Stimulated activated CD4-positive, alpha-beta T cell treated with anti-CD3 and anti-CD28 coated beads, Interleukin-15, amount 100 ng/mL, for 1 hour (primary cell): ENCODE measurements around the gene ADAP2.
A peak's percentile ranks its signal among the peaks of the same experiment; 100 is the strongest.
"Not testable (repeated sequence)": the region's sequence is repeated elsewhere in the genome, so short reads cannot be mapped to it uniquely, and the experiment has no call there.

ENCODE experiments used
- DNase-seq, 2 donors: peaks; one replicate each; pipeline ENCODE4 v3.0.0-alpha.2; 2020; ENCODE audit warnings: low read depth in 1 of 2, low spot score in 1 of 2

Gene ADAP2, protein sequence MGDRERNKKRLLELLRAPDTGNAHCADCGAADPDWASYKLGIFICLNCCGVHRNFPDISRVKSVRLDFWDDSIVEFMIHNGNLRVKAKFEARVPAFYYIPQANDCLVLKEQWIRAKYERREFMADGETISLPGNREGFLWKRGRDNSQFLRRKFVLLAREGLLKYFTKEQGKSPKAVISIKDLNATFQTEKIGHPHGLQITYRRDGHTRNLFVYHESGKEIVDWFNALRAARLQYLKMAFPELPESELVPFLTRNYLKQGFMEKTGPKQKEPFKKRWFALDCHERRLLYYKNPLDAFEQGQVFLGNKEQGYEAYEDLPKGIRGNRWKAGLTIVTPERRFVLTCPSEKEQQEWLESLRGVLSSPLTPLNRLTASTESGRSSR

DNA sequence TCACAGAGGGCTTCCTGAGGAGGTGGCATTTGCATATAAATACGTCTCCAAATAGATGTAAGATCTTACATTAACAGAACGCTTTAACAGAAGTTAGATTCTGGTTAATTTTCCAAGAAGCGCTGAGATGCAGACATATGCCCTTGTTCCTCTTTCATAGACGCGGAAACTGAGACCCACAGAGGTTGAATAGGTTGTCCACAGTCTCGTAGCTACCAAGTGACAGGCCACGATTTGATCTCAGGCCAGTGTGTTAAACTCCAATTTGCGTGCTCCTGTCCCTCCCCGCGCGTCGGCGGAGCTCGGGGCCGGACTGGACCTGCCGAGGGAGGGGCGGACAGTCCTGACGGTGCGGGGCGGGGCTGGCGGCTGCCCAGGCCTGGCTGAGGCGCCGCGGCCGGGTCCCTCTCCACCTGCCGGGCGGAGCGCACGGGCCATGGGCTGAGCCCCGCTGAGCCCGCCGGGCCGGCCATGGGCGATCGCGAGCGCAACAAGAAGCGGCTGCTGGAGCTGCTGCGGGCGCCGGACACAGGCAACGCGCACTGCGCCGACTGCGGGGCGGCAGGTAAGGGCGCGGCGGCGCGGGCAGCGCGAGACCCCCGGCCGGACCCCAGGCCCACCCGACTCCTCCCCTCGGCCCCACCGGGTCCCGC, at the start of gene ADAP2:
ADAP2 (plus strand) TSS at position 402 of the 653 bp plus-strand sequence; CDS start at position 472, 70 bp downstream.
- no peak for DNase-seq

DNA sequence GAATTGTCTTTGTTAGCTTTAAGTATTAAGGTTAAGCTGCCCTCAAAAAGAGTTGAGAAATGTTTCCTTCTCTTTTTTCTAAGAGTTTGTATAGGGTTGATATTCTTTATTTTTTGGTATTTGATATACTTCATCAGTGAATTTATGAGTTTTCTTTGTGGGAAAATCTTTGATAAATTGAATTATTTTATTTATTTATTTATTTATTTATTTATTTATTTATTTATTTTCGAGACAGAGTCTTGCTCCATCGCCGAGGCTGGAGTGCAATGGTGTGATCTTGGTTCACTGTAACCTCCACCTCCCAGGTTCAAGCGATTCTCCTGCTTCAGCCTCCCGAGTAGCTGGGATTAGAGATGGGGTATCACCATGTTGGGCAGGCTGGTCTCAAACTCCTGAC, 35.6 kb upstream of the ADAP2 start:
- DNase-seq = no peak

DNA sequence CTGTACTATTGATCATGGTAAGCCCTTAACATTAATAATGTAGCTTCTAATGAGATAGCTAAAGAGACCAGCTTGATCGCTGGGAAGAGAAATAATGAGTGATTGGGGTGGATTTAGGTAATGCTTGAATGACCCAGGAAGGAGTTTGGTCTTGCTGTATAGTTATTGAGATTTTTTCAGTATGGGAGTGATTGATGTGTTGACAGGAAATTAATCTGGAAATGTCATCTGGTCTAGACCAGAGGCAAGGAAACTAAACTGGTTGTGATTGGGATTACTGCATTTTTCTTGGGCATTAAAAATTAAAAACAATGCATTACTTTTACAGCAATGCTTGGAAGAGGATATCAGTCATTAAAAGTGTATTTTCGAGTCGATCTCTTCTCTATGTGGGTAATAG, 27.5 kb upstream of the ADAP2 start:
- DNase-seq = no peak

DNA sequence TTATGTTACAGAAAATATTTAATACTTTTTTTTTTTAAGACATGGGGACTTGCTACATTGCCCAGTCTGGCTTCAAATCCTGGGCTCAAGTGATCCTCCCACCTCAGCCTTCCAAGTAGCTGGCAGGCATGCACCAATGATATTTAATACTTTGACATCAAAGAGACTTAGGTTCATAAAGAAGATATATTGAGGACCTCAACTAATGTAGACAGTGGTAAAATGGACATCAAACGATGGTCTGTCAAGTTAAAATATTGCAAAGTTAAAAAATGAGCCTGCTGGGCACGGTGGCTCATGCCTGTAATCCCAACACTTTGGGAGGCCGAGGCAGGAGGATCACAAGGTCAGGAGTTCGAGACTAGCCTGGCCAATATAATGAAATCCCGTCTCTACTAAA, 24.4 kb upstream of the ADAP2 start:
- no peak for DNase-seq

DNA sequence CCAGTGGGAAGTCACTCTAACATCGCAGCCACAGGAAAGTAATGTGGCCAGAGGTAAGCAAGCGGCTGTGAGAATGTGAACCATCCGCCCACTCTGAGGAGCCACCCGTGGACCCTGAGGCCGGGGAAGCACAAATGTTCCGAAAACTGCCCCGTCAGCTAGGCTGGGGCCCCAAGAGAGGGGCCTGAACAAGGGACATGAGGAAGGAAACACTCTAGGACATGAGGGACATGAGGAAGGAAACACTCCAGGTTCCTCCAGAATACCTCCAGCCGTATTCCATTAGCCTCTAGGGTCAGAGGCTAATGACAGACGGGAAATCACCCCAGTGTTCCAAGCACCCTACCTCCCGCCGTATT, 16.0 kb upstream of the ADAP2 start:
- DNase-seq = no peak

DNA sequence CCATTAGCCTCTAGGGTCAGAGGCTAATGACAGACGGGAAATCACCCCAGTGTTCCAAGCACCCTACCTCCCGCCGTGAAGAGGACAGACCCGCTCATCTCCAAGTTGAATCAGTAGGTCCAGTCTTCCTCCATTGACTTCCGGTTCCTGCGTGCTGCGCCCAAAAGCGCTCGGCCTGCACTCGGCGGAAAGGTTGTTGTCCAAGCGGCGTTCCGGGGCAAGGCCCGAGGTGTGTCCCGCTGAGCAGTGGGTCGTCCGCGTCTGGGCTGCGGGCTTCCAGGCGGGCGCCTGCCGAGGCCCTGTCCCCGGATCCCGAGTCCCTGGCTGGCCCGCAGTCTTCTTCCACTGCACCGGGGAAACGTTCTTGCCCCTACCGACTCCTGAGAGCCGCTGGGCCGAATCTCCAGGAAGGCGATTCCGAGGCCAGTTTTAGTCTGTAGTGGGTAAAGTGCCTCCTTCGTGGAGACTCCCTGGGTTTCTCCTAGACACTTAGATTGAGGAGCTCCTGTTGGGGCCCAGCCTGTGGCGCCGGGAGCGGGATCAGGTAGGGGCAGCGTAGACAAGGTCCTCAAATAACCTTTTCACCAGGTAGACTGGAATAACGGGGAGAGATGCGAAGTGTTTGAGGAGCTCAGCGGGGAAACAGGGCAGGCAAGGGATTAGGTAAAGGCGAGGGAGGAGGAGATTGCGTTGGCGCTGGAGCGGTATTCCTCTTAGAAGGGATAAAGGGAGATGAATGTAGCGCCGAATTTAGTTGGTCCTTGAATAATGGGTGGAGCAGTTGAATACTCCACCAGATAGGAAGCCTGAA, 15.4 kb upstream of the ADAP2 start, which contains the start of gene TEFM:
TEFM (minus strand) TSS at position 138 of the 811 bp plus-strand sequence; CDS start at position 98, 40 bp downstream.
- peak; percentile 76 to 82 for DNase-seq

DNA sequence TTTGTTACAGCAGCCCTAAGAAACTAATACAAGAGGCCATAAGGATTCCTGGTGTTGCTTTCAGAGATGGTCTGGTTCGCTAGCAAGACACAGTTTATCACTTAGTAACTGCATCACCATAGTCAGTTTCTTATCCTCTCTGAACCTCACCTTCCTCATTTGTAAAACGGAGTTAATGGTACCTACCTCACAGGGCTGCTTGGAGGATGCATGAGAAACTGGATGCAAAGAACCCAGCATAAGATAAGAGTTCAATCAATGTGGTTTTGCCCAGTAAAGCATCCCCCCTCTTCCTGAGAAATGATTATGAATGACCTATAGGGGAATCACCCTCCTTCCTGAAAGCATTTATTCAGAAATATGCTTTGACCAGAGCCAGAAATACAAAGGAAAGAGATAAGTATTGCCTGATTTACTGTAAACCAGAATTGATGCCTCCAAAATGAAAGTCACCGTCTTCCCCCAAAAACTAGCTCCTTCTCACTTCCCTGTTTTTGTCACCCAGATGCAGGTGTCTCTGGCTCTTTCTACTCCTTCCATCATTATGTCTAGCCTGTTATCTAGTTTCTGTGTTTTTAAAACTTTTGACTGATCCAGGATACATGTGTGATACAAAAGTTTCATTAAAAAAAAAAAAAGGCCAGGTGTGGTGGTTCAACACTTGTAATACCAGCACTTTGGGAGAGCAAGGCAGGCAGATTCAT, 12.9 kb upstream of the ADAP2 start:
- DNase-seq = no peak

DNA sequence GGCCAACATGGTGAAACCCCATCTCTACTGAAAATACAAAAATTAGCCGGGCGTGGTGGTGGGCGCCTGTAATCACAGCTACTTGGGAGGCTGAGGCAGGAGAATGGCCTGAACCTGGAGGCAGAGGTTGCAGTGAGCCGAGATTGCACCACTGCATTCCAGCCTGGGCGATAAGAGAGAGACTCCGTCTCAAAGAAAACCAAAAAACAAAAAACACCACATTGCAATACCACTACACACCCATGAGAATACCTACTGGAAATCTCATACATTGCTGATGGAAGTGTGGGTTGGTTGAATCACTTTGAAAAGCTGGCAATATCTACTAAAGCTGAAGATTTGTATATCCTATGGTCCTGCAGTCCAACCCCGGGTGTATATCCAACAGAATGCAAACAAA, 11.6 kb upstream of the ADAP2 start:
- DNase-seq = not testable (repeated sequence)

DNA sequence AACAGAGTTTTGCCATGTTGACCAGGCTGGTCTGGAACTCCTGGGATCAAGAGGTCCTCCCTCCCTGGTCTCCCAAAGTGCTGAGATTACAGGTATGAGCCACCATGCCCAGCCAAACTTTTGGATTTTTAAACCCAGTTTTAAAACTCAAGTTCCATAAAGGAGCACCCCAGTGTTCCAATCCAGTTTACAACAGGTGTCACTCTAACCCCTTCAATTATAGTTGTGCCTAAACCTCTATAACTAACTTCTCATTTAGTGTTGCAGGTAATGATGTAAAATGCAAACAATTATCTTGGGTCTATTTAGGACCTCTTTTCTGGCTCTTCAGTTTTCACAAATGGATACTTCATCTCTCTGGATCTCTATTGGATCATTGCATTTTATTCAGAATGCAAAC, 7.8 kb upstream of the ADAP2 start:
- no peak for DNase-seq

DNA sequence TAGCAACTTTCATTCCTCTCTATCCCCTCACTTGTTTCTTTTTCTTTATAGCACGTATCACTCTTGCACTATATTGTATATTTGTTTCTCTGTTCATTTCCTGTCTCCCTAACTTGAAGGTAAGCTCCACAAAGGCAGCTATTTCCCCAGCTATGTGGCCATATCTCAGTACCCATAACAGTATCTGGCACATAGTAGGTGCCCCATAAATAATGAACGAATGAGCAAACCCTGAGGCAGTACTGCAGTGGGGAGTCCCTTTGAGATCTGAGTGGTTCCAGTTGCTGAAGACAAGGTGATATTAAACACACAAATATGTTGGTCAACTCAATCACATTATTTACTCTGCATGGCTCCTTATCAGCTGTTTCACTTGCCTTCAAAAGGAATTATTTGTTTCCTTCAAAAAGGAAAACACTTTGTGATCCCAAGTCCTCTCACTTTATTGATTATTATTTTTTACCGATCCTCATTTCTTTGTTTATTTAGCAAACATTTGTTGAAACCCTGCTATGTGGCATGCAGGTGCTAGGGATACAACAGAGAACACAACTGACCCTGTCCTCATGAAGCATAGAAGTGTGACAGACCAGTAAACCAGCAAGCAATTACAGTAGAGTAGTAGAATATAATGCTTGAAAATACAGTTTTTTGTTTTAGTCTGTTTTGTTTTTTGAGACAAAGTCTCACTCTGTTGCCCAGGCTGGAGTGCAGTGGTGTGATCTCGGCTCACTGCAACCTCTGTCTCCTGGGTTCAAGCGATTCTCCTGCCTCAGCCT, 5.7 kb upstream of the ADAP2 start:
- no peak for DNase-seq

DNA sequence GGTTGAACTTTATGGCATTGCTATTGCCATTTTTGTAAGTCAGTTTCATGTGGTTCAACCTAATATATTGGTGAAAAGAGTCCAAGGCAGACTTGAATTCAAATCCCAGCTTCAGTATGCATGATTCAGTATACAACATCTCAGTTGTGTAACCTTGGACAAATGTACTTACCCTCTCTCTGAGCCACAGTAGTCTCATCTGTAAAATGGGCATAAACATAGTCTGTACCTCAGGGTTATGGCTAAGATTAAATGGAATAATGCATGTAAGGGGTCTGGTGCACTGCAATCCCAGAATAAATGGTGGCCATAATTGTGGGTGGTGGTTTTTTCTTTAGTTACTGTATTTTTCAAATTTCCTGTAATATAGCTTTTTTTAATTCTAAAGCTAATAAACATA, 4.7 kb upstream of the ADAP2 start:
- no peak for DNase-seq

DNA sequence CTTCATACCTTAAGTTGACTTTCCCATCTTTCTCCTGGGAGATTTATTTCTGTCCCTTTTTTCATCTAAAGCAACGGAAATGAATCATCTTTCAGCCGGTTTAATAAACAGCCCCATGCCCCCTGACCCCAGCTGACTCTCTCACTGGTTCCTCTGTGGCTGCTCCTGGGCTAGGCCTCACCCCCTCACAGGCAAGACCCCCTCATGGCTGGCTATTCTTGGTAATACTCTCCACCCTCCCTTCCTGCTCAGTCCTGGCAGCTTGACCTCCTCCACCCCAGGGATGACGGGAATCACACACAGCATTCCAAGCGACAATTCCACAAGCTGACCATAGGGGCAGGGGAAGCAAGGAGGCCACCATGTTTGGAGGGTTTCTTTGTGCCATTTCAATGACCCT, 1.5 kb upstream of the ADAP2 start:
- no peak for DNase-seq

DNA sequence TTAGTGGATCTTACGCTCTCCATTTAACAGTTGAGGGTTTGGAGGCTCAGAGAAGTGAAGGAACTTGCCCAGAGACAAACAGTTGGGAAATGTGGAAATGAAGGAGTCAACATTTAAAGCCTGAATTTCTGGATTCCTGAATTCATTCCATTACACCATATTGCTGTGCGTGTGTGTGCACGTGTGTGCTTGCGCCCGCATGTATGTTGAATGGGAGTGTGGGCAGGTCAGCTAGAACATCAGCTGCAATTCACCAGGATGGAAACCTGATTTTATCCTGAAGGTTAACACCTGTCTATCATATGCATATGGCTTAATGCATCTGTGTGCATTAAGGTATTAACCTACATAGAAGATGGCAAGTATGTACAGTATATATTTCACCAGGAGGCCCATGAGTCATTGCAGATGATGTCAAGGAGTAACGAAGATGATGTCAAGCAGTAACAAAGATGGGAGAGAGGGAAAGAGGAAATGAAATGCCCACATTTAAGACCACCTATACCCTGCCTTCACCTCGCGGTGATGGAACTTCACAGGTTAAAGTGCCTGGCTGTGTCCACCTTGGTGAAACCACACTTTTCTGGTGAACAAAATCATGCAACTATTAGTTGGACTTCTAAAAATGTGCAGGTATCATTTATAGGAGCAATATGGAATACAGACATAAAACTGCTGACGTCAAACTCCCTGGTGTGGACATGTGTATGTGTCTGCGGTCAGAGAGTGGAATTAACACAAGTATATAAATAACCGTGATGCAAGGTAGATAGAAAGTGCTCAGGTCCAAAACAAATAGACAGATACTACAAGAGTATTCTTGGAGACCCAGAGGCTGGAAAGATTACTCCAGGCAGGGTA, 832 bp upstream of the ADAP2 start:
- DNase-seq = no peak

DNA sequence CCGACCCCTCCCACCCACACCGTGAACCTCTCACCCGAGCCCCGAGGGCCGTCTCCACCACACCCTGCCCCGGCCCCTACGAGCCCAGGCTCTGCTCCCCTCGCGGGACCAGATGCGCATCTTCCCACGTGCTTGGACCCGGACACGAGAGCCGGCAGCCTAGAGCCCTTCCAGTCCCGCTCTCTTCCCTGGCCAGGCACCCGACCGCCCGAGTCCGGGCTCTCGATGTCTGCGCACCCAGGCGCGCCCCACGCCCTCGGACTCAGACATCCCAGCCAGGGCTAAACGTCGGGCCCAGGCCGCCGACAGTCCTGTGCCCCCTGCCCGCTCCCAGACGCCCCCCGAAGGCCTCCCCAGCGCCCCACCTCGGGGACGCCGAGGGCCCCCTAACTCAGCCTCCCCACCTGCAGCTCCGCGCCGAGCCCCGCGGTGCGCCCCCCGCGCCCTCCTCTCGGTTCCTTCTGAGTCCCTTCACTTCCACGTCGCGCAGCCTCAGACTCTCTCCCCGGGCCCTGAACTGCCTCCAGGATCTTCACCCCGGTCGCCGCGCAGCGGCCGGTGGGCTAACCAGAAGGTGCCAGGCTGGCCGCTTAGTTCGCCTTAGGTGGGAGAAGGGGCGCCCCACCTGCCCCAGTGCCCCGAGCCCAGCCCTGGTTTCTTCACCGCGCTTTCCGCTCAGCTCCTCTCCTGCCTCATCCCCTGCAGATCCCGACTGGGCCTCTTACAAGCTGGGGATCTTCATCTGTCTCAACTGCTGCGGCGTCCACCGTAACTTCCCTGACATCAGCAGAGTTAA, 688 bp downstream of the ADAP2 start:
- no peak for DNase-seq

DNA sequence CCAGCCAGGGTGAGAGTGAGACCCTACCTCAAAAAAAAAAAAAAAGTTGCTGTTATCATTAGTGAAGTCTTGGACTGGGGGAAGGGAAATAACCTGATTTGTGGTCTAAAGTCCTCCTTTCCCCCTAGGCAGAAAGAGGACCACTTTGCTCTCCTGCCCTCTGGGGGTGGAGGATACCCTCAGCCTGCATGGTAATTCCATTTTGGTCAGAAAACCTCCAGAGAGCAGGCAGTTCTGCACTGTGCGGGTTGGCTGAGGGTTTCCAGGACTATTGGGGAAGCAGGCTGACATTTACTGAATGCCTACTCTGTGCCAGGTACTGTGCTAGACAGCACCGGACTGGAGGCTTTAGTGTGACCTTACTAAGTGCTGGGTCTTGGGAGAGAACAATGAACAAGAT, 2.6 kb downstream of the ADAP2 start:
- no peak for DNase-seq

DNA sequence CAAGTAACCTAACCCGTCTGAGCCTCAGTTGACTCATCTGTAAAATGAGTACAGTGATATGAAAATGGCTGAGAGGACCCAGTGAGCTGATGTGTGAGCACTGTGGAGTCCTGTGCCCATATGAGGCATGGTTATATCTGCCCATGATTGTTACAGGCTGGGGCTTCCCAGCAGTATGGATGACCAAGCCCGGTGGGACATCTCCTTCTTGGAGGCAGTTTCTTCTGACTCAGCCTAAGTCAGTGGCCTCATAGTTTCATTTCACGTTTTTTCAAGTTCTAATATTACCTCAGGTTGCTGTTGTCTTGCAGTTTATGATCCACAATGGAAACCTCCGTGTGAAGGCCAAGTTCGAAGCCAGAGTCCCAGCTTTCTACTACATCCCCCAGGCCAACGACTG, 4.8 kb downstream of the ADAP2 start:
- DNase-seq = no peak

DNA sequence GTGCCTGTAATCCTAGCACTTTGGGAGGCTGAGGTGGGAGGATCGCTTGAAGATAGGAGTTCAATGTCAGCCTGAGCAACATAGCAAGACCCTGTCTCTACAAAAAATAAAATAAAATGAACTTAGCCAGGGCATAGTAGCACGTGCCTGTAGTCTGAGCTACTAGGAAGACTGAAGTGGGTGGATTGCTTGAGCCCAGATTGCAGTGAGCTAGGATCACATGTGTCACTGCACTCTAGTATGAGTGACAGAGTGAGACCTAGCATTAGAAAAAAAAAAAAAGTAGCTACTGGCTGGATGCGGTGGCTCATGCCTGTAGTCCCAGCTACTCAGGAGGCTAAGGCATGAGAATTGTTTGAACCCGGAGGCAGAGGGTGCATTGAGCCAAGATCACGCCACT, 6.0 kb downstream of the ADAP2 start:
- no peak for DNase-seq

DNA sequence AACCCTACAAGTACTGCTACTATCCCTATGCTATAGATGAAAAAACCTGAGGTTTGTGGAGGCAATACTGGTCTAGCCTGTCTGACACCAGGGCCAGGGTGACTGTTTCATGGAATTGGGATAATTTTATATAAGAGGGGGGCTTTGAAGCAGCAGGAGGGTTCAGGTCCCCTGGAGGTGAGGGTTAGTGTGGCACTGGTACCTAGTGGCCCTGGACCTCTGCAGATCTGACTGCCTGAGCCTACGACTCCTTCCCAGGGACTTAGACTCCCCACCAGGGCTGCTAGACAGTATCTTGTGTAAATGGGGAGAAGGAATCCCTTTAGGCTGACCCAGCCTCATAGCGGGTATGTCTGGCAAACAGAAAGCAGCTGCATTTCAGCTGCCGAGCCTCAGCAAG, 6.8 kb downstream of the ADAP2 start:
- no peak for DNase-seq
